MM.1S (cell line): ENCODE measurements around the gene CD40LG.

Source experiments
- DNase-seq: peaks from one replicate; pipeline ENCODE4 v3.0.0-alpha.2; 2015
- H2AFZ ChIP-seq: fragments of 300-600 bp; sonication (generic); 2 replicates; pipeline ENCODE4 v1.6.0; 2016; ENCODE audit warnings: antibody characterized with exemption, low read length
- H3F3A ChIP-seq: fragments of 300-600 bp; sonication (generic); 2 replicates; pipeline ENCODE4 v1.6.1; 2016; ENCODE audit warnings: mild to moderate bottlenecking, antibody characterized with exemption, low read length, moderate library complexity, mixed read lengths; ENCODE audit not compliant: insufficient read depth
- H3K27ac ChIP-seq: fragments of 300-600 bp; sonication (generic); 2 replicates; pipeline ENCODE4 v1.5.1; 2016; ENCODE audit warnings: mild to moderate bottlenecking, low read length
- H3K27me3 ChIP-seq: fragments of 300-600 bp; sonication (generic); replicated peaks from 2 replicates; pipeline ENCODE4 v1.6.0; 2016; ENCODE audit warnings: low read length; ENCODE audit not compliant: insufficient read depth
- H3K36me3 ChIP-seq: fragments of 300-600 bp; sonication (generic); replicated peaks from 2 replicates; pipeline ENCODE4 v1.6.1; 2016; ENCODE audit warnings: mild to moderate bottlenecking, low read length, mixed read lengths; ENCODE audit not compliant: insufficient read depth
- H3K4me1 ChIP-seq: fragments of 300-600 bp; sonication (generic); 2 replicates; pipeline ENCODE4 v1.6.1; 2016; ENCODE audit warnings: low read length, mixed read lengths
- H3K4me2 ChIP-seq: fragments of 300-600 bp; sonication (generic); 2 replicates; pipeline ENCODE4 v1.6.0; 2016; ENCODE audit warnings: low read depth, low read length
- H3K4me3 ChIP-seq: fragments of 300-600 bp; sonication (generic); 2 replicates; pipeline ENCODE4 v1.5.1; 2016; ENCODE audit warnings: low read length, mixed read lengths
- H3K79me2 ChIP-seq: fragments of 300-600 bp; sonication (generic); 2 replicates; pipeline ENCODE4 v1.6.1; 2016; ENCODE audit warnings: mixed run types, low read length, mixed read lengths
- H3K9ac ChIP-seq: fragments of 300-600 bp; sonication (generic); 2 replicates; pipeline ENCODE4 v1.6.1; 2016; ENCODE audit warnings: low read length, mixed read lengths
- H3K9me2 ChIP-seq: fragments of 300-600 bp; sonication (generic); replicated peaks from 2 replicates; pipeline ENCODE4 v1.6.1; 2016; ENCODE audit warnings: mild to moderate bottlenecking, low read length, mixed read lengths; ENCODE audit not compliant: insufficient read depth
- H3K9me3 ChIP-seq: fragments of 300-600 bp; sonication (generic); replicated peaks from 2 replicates; pipeline ENCODE4 v1.6.1; 2016; ENCODE audit warnings: mild to moderate bottlenecking, low read length, mixed read lengths; ENCODE audit not compliant: insufficient read depth
- H4K20me1 ChIP-seq: fragments of 300-600 bp; sonication (generic); 2 replicates; pipeline ENCODE4 v1.6.1; 2016; ENCODE audit warnings: mild to moderate bottlenecking, low read length, moderate library complexity, mixed read lengths; ENCODE audit not compliant: insufficient read depth
- EZH2 ChIP-seq: fragments of 300-600 bp; sonication (generic); optimal IDR thresholded peaks from 2 replicates; pipeline ENCODE3; 2017; ENCODE audit warnings: low read depth, mild to moderate bottlenecking, antibody characterized with exemption, low read length, mixed read lengths
- EZH2phosphoT487 ChIP-seq: fragments of 300-600 bp; sonication (generic); IDR thresholded peaks from 2 replicates; pipeline ENCODE4 v1.6.1; 2018; ENCODE audit warnings: antibody characterized with exemption, low read length
- TF ChIP-seq, protein P1 (sequence below): fragments of 300-600 bp; sonication (generic); IDR thresholded peaks from 2 replicates; pipeline ENCODE4 v1.5.1; 2016; ENCODE audit warnings: antibody characterized with exemption, low read length, mixed read lengths

CD40LG gene

DNA sequence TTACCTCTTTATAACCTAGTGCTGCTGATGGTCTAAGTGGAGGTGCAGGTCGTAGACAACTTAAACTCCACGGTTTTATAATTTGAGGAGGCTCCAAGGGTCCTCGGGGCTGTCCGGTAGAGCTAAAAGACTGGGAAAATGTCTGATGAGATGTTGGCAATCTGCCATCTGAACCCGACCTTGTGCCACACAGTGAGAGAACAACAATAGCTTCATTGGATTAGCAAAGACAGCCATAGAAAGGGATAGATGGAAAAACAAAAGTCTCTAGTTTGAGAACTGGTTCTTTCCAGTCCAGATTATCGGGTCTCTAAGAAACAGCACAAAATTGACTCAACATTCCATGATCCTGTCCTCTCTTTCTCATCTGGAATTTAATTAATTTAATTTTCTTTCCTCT is 31.6 kb downstream of the CD40LG start:
- Histone ChIP-seq H2AFZ (no peak overlapping the region), H3K9ac (no peak overlapping the region), H3K4me3 (no peak overlapping the region), H3K4me2 (no peak overlapping the region), H3F3A (peaks cover 7% of the 10 kb centered on the region), H3K9me2 (no peaks in the 10 kb centered on the region), H3K27me3 (no peaks in the 10 kb centered on the region), H3K4me1 (peaks cover 22% of the 10 kb centered on the region), H3K9me3 (no peaks in the 10 kb centered on the region), H3K79me2 (no peaks in the 10 kb centered on the region), H3K27ac (no peak overlapping the region), H4K20me1 (no peaks in the 10 kb centered on the region), H3K36me3 (no peaks in the 10 kb centered on the region)
- no peak for DNase-seq
- TF ChIP-seq, protein P1, sequence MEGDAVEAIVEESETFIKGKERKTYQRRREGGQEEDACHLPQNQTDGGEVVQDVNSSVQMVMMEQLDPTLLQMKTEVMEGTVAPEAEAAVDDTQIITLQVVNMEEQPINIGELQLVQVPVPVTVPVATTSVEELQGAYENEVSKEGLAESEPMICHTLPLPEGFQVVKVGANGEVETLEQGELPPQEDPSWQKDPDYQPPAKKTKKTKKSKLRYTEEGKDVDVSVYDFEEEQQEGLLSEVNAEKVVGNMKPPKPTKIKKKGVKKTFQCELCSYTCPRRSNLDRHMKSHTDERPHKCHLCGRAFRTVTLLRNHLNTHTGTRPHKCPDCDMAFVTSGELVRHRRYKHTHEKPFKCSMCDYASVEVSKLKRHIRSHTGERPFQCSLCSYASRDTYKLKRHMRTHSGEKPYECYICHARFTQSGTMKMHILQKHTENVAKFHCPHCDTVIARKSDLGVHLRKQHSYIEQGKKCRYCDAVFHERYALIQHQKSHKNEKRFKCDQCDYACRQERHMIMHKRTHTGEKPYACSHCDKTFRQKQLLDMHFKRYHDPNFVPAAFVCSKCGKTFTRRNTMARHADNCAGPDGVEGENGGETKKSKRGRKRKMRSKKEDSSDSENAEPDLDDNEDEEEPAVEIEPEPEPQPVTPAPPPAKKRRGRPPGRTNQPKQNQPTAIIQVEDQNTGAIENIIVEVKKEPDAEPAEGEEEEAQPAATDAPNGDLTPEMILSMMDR: no peak
- TF ChIP-seq EZH2phosphoT487 (no peak), EZH2 (no peak)

DNA sequence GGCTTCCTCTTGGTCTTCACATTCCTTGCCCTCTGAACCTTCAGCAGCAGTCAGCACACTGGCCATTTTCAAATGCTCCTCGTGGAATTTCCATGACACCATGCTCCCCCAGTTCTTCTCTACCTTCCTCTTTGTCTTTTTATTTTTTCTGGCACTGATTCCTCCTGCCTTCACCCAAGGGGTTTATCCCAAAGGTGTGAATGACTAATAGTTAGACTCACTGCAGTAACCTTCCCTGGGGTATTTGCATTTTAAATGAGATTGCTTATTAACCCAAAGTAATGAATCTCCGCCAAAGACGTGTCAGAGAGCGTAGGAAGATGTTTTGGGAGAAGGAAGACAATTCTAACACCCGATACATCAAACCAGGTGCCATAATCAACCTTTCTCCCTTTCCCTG is 36.2 kb downstream of the CD40LG start:
- Histone ChIP-seq H3K4me2 (no peak overlapping the region), H3F3A (peaks cover 2% of the 10 kb centered on the region), H3K4me1 (peaks cover 6% of the 10 kb centered on the region), H3K9me2 (no peaks in the 10 kb centered on the region), H2AFZ (no peak overlapping the region), H4K20me1 (no peaks in the 10 kb centered on the region), H3K9me3 (no peaks in the 10 kb centered on the region), H3K9ac (no peak overlapping the region), H3K27me3 (no peaks in the 10 kb centered on the region), H3K4me3 (no peak overlapping the region), H3K79me2 (no peaks in the 10 kb centered on the region), H3K27ac (no peak overlapping the region), H3K36me3 (no peaks in the 10 kb centered on the region)
- no peak for TF ChIP-seq EZH2
- TF ChIP-seq EZH2phosphoT487: no peak
- TF ChIP-seq, protein P1: no peak
- no peak for DNase-seq

DNA sequence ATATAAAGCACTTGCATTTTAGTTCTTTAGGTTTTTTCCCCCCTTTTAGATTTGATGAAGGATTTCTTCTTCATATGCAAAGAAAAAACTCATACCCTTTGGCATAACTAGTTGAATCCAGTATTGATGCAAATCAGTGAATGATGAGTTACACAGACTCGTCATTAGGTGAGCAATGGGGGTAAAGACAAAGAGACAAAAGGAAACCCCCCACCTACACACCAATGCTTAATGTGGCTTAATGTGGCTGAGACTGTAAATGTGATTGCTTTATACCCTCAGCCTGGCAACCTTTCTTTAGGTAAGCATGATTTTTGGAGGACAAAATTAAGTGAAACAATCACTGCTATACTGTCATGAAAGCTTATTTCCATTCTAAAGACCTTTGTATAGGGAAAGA is 39.5 kb downstream of the CD40LG start:
- Histone ChIP-seq H3K36me3 (no peaks in the 10 kb centered on the region), H3F3A (peaks cover 16% of the 10 kb centered on the region), H2AFZ (no peak overlapping the region), H3K4me2 (no peak overlapping the region), H4K20me1 (no peaks in the 10 kb centered on the region), H3K27ac (no peak overlapping the region), H3K4me1 (peaks cover 34% of the 10 kb centered on the region), H3K4me3 (no peak overlapping the region), H3K27me3 (no peaks in the 10 kb centered on the region), H3K79me2 (no peaks in the 10 kb centered on the region), H3K9me3 (no peaks in the 10 kb centered on the region), H3K9ac (no peak overlapping the region), H3K9me2 (no peaks in the 10 kb centered on the region)
- TF ChIP-seq, protein P1: no peak
- no peak for TF ChIP-seq EZH2
- no peak for TF ChIP-seq EZH2phosphoT487
- DNase-seq: no peak
